HG03060 (cell line): ENCODE measurements around the gene LSS.
"Not testable (repeated sequence)": the region's sequence is repeated elsewhere in the genome, so short reads cannot be mapped to it uniquely, and the experiment has no call there.

ENCODE experiments used
- ATAC-seq: cut with Tn5 transposase; IDR thresholded peaks from one replicate; pipeline ENCODE4 v1.9.1; 2021; ENCODE audit warnings: low read depth, moderate number of reproducible peaks; ENCODE audit not compliant: unreplicated experiment

LSS gene

GRCh38 chr21:46207006-46207919 lies 21.3 kb downstream of the LSS start:
- no peak for ATAC-seq

- no peak for ATAC-seq
Observed at GRCh38 chr21:46206163-46207005, 22.2 kb downstream of the LSS start.

GRCh38 chr21:46205766-46206162 lies 22.8 kb downstream of the LSS start:
- ATAC-seq, result no peak

GRCh38 chr21:46205166-46205565 lies 23.4 kb downstream of the LSS start:
- no peak for ATAC-seq

GRCh38 chr21:46203203-46203600 lies 25.4 kb downstream of the LSS start:
- ATAC-seq, result no peak

GRCh38 chr21:46202592-46203202 lies 25.9 kb downstream of the LSS start:
- ATAC-seq, result no peak

- not testable (repeated sequence) for ATAC-seq
Observed at GRCh38 chr21:46200877-46201803, 27.4 kb downstream of the LSS start.

GRCh38 chr21:46199436-46200373 lies 28.9 kb downstream of the LSS start:
- ATAC-seq, result no peak

- no peak for ATAC-seq
Observed at GRCh38 chr21:46196733-46197132, 31.8 kb downstream of the LSS start.

GRCh38 chr21:46195595-46196195 lies 32.9 kb downstream of the LSS start:
- no peak for ATAC-seq

GRCh38 chr21:46194374-46195334 lies 33.9 kb downstream of the LSS start:
- no peak for ATAC-seq

- ATAC-seq, result no peak
Observed at GRCh38 chr21:46193829-46194373, 34.7 kb downstream of the LSS start.

GRCh38 chr21:46191686-46192575 lies 36.6 kb downstream of the LSS start:
- no peak for ATAC-seq

- ATAC-seq, result no peak
Observed at GRCh38 chr21:46191257-46191685, 37.3 kb downstream of the LSS start.

- ATAC-seq, result no peak
Observed at GRCh38 chr21:46190491-46191131, 38.0 kb downstream of the LSS start.
